CD14-positive monocyte (primary cell): ENCODE data around the gene UNKL. TPM values are rescaled to one million over a fixed set of nuclear protein-coding genes. Genes with fewer than 3 reads are reported as not detected.

ENCODE experiments used
- DNase-seq, 3 donors: peaks; one replicate each; pipeline ENCODE4 v3.0.0-alpha.2; 2011 to 2022
- H2AFZ ChIP-seq: 2 replicates; pipeline ENCODE4 v1.6.0; 2012; ENCODE audit warnings: mild to moderate bottlenecking, low read depth, low read length, inconsistent platforms; ENCODE audit not compliant: insufficient read depth, poor library complexity, severe bottlenecking
- H3K27ac ChIP-seq, 2 donors: 1 replicate in 1 of 2; 2 replicates in 1 of 2; pipeline ENCODE4 v1.5.1; 2012 to 2013; ENCODE audit warnings: low read length in 2 of 2, control low read depth in 1 of 2, inconsistent platforms in 1 of 2, low read depth in 1 of 2, mild to moderate bottlenecking in 1 of 2
- H3K27me3 ChIP-seq, 2 donors: one replicate each; pipeline versions ENCODE4 v1.6.0 to v1.6.1; 2011 to 2013; ENCODE audit warnings: low read length in 2 of 2; ENCODE audit not compliant: control insufficient read depth in 2 of 2, insufficient read depth in 2 of 2
- H3K36me3 ChIP-seq, 2 donors: replicated peaks in 1 of 2; 1 replicate in 1 of 2; 2 replicates in 1 of 2; pipeline versions ENCODE4 v1.5.1 to v1.6.1; 2012 to 2013; ENCODE audit warnings: low read length in 2 of 2, control low read depth in 1 of 2, inconsistent platforms in 1 of 2, mild to moderate bottlenecking in 1 of 2; ENCODE audit not compliant: insufficient read depth in 2 of 2, control insufficient read depth in 1 of 2
- H3K4me1 ChIP-seq, 2 donors: 1 replicate in 1 of 2; 2 replicates in 1 of 2; pipeline versions ENCODE4 v1.5.1 to v1.6.1; 2012 to 2013; ENCODE audit warnings: low read length in 2 of 2, control low read depth in 1 of 2, inconsistent platforms in 1 of 2, mild to moderate bottlenecking in 1 of 2, moderate library complexity in 1 of 2; ENCODE audit not compliant: insufficient read depth in 2 of 2, control insufficient read depth in 1 of 2
- H3K4me2 ChIP-seq: replicated peaks from 2 replicates; pipeline ENCODE3; 2012; ENCODE audit warnings: low read length, moderate library complexity, mild to moderate bottlenecking; ENCODE audit not compliant: poor library complexity, severe bottlenecking; ENCODE audit errors: extremely low read depth
- H3K4me3 ChIP-seq, 3 experiments: fragments of 200-600 bp in 1 of 3; sonication (generic) in 1 of 3; replicated peaks in 1 of 3; 1 replicate in 2 of 3; 2 replicates in 1 of 3; pipeline ENCODE4 v1.5.1; 2011 to 2013; ENCODE audit warnings: low read length in 3 of 3, mild to moderate bottlenecking in 3 of 3, control low read depth in 2 of 3, low read depth in 2 of 3, inconsistent platforms in 1 of 3, moderate library complexity in 1 of 3
- H3K79me2 ChIP-seq: 2 replicates; pipeline ENCODE4 v1.6.0; 2012; ENCODE audit warnings: mild to moderate bottlenecking, control low read depth, inconsistent platforms, low read length, moderate library complexity; ENCODE audit not compliant: insufficient read depth
- H3K9ac ChIP-seq: 2 replicates; pipeline ENCODE4 v1.6.0; 2017; ENCODE audit warnings: low read length, mild to moderate bottlenecking; ENCODE audit not compliant: insufficient read depth, poor library complexity, severe bottlenecking
- H3K9me3 ChIP-seq, 2 donors: replicated peaks in 1 of 2; 1 replicate in 1 of 2; 2 replicates in 1 of 2; pipeline versions ENCODE4 v1.5.1 to v1.6.1; 2012 to 2013; ENCODE audit warnings: low read length in 2 of 2, control low read depth in 1 of 2; ENCODE audit not compliant: control insufficient read depth in 1 of 2, insufficient read depth in 1 of 2
- H4K20me1 ChIP-seq: 2 replicates; pipeline ENCODE4 v1.6.0; 2012; ENCODE audit warnings: mild to moderate bottlenecking, low read length, control low read depth, moderate library complexity; ENCODE audit not compliant: insufficient read depth
- H3K27ac Mint-ChIP-seq, 7 donors: one replicate each; pipeline ENCODE4 v1.8.0; 2020; ENCODE audit warnings: mild to moderate bottlenecking in 7 of 7, mixed read lengths in 7 of 7, moderate library complexity in 6 of 7, inconsistent platforms in 2 of 7
- H3K27me3 Mint-ChIP-seq, 3 donors: one replicate each; pipeline ENCODE4 v1.8.0; 2021 to 2022; ENCODE audit warnings: low read depth in 3 of 3, mild to moderate bottlenecking in 3 of 3, mixed read lengths in 3 of 3, moderate library complexity in 3 of 3, inconsistent platforms in 1 of 3
- H3K36me3 Mint-ChIP-seq, 2 donors: one replicate each; pipeline ENCODE4 v1.8.0; 2020; ENCODE audit warnings: mixed read lengths in 2 of 2, inconsistent platforms in 1 of 2, mild to moderate bottlenecking in 1 of 2
- H3K4me1 Mint-ChIP-seq: one replicate; pipeline ENCODE4 v1.8.0; 2020; ENCODE audit warnings: mild to moderate bottlenecking, mixed read lengths
- H3K4me3 Mint-ChIP-seq, 2 donors: one replicate each; pipeline ENCODE4 v1.8.0; 2020; ENCODE audit warnings: mild to moderate bottlenecking in 2 of 2, mixed read lengths in 2 of 2, moderate library complexity in 1 of 2
- H3K9me3 Mint-ChIP-seq, 7 donors: one replicate each; pipeline ENCODE4 v1.8.0; 2020 to 2022; ENCODE audit warnings: mixed read lengths in 7 of 7, mild to moderate bottlenecking in 6 of 7, moderate library complexity in 6 of 7, inconsistent platforms in 2 of 7
- CTCF ChIP-seq: fragments of 200-600 bp; IDR thresholded peaks from one replicate; pipeline ENCODE4 v1.8.0; 2022; ENCODE audit warnings: antibody characterized with exemption, mild to moderate bottlenecking
- WGBS: methylation state at CpG from one replicate; pipeline ENCODE4 v1.1.5; 2013; ENCODE audit warnings: missing lambda C conversion rate; ENCODE audit not compliant: insufficient coverage; 5-methylcytosine and 5-hydroxymethylcytosine counted together
- intact Hi-C, 2 donors: fragments of 100-400 bp; cut with micrococcal nuclease; formaldehyde crosslinking; loops; one replicate each; pipeline versions ENCODE4 v1.15.0 to v1.15.1; 2023
- polyA plus RNA-seq, 3 donors: library from polyadenylated mRNA; depleted of rRNA in 1 of 3; unstranded in 2 of 3; stranded (reverse) in 1 of 3; fragments of 300-500 nt in 2 of 3; fragments of >200 nt in 1 of 3; fragmentation: Illumina TruSeq in 2 of 3; gene quantifications; 1 replicate in 2 of 3; 2 replicates in 1 of 3; pipeline ENCODE4 v1.2.3, GENCODE V29; 2012 to 2021

Gene UNKL
- polyA plus RNA-seq, 3 donors: 1.2 to 19.9 (median 2.2) TPM

GRCh38 chr16:1387331-1387730 is 27.2 kb downstream of the UNKL start:
- intact Hi-C loops: no loop called here
- H3K4me1 ChIP-seq: no peaks in the 10 kb centered on the region
- no peaks in the 10 kb centered on the region for H3K9me3 Mint-ChIP-seq
- no peaks in the 10 kb centered on the region for H3K9me3 ChIP-seq
- peaks cover 40 to 78% of the 10 kb centered on the region in 2 donors for H3K36me3 Mint-ChIP-seq
- no peak for TF ChIP-seq CTCF
- no peak overlapping the region for H3K27ac Mint-ChIP-seq
- no peaks in the 10 kb centered on the region for H3K27me3 Mint-ChIP-seq
- no peak overlapping the region for H2AFZ ChIP-seq
- H3K9ac ChIP-seq: no peak overlapping the region
- no peak overlapping the region for H3K4me3 Mint-ChIP-seq
- H3K4me1 Mint-ChIP-seq: no peaks in the 10 kb centered on the region
- H3K27me3 ChIP-seq: no peaks in the 10 kb centered on the region
- no peak overlapping the region for H3K4me3 ChIP-seq
- H3K79me2 ChIP-seq: no peaks in the 10 kb centered on the region
- H3K27ac ChIP-seq: no peak overlapping the region
- H3K36me3 ChIP-seq: peaks cover 68 to 84% of the 10 kb centered on the region in 2 donors
- DNase-seq: no peak
- H4K20me1 ChIP-seq: peaks cover 56% of the 10 kb centered on the region
- 98% methylated on average over 14 of the region's 16 CpGs for WGBS
- no peak overlapping the region for H3K4me2 ChIP-seq

GRCh38 chr16:1385232-1385631 is 29.3 kb downstream of the UNKL start:
- no peaks in the 10 kb centered on the region for H3K79me2 ChIP-seq
- 98% methylated on average over 39 of the region's 39 CpGs for WGBS
- H3K27me3 ChIP-seq: no peaks in the 10 kb centered on the region
- no peak overlapping the region for H3K4me3 ChIP-seq
- no peaks in the 10 kb centered on the region for H3K9me3 Mint-ChIP-seq
- H3K36me3 Mint-ChIP-seq: peaks cover 39 to 76% of the 10 kb centered on the region in 2 donors
- peaks cover under 1% of the 10 kb centered on the region for H3K4me1 Mint-ChIP-seq
- TF ChIP-seq CTCF: no peak
- no peak overlapping the region for H3K27ac ChIP-seq
- no peaks in the 10 kb centered on the region for H3K27me3 Mint-ChIP-seq
- peaks cover 74% of the 10 kb centered on the region for H4K20me1 ChIP-seq
- no peaks in the 10 kb centered on the region for H3K9me3 ChIP-seq
- H3K4me3 Mint-ChIP-seq: no peak overlapping the region
- H2AFZ ChIP-seq: no peak overlapping the region
- DNase-seq: no peak
- no peak overlapping the region for H3K9ac ChIP-seq
- H3K4me1 ChIP-seq: no peaks in the 10 kb centered on the region
- H3K4me2 ChIP-seq: no peak overlapping the region
- peaks cover 62 to 80% of the 10 kb centered on the region in 2 donors for H3K36me3 ChIP-seq
- H3K27ac Mint-ChIP-seq: no peak overlapping the region
- intact Hi-C loops: no loop called here
